ENCODE measurements around the gene DSC2.

DSC2 gene

DNA sequence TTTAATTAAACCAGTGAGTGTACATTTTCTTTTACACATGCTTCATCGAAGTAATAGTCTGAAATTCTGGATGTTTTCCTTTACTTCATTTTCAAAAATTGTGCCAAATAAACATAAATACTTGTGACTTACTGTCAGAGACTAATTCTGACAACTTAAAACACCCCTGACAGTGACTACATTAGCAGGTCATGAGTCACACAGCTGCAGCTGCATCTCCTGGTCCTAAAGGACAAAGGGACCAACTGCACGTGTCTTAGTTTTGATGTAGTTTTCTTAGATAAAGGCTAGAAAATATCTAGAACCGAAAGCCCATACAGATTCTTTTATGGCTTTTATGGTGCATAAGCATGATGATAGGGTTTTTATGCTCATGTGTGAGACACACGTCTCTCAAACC is 30.0 kb downstream of the DSC2 start:
- ATAC-seq (replicated peaks) (no peak), DNase-seq (no peak)
- Mint-ChIP-seq H3K36me3 (no peaks in the 10 kb centered on the region), H3K4me3 (no peak overlapping the region), H3K27ac (no peak overlapping the region), H3K4me1 (no peaks in the 10 kb centered on the region), H3K27me3 (no peaks in the 10 kb centered on the region), H3K9me3 (peaks cover 0 to 2% of the 10 kb centered on the region in 2 donors)

DNA sequence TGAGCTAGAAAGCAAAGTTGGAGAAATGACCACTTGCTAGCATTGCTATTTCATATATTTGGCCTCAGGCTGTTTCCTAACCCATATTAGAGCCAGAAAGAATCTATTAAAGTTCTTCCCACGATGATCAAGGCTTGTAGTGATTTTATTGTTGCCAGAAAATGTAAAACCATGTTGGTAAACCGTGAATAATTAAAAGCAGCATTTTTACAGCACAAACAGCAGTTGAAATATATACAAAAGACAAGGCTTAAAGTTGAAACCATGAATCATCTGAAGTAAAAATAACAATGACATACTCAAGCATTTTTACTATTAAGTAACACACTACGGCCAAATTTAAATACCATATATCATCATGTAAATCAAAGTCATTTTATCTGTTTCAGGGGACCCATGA is 32.0 kb downstream of the DSC2 start:
- H3K4me1 Mint-ChIP-seq: no peaks in the 10 kb centered on the region
- H3K9me3 Mint-ChIP-seq: peaks cover 0 to 2% of the 10 kb centered on the region in 2 donors
- no peak for DNase-seq
- no peak overlapping the region for H3K27ac Mint-ChIP-seq
- no peaks in the 10 kb centered on the region for H3K27me3 Mint-ChIP-seq
- H3K4me3 Mint-ChIP-seq: no peak overlapping the region
- no peaks in the 10 kb centered on the region for H3K36me3 Mint-ChIP-seq
- ATAC-seq (replicated peaks): no peak

DNA sequence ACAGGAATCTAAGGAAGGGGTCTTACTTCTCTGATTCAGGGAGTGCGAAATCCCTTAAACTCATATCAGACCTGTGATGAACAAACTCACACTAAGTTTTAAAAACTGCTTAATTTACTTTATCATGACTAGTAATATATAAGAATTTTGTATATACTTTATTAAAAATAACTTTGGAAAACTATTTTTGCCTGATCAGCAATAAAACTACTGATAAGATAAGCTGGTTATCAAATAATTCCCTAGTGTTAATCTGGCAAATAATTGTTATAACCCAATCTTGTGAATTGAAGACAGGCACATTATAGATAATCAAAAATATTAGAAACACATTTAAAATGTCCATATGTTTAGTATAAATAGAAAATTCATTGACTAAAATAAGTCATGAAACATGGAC is 36.0 kb downstream of the DSC2 start:
- no peak overlapping the region for H3K27ac Mint-ChIP-seq
- no peaks in the 10 kb centered on the region for H3K4me1 Mint-ChIP-seq
- H3K9me3 Mint-ChIP-seq: no peaks in the 10 kb centered on the region
- no peaks in the 10 kb centered on the region for H3K27me3 Mint-ChIP-seq
- ATAC-seq (replicated peaks) (no peak), DNase-seq (no peak)
- no peak overlapping the region for H3K4me3 Mint-ChIP-seq
- H3K36me3 Mint-ChIP-seq: no peaks in the 10 kb centered on the region

DNA sequence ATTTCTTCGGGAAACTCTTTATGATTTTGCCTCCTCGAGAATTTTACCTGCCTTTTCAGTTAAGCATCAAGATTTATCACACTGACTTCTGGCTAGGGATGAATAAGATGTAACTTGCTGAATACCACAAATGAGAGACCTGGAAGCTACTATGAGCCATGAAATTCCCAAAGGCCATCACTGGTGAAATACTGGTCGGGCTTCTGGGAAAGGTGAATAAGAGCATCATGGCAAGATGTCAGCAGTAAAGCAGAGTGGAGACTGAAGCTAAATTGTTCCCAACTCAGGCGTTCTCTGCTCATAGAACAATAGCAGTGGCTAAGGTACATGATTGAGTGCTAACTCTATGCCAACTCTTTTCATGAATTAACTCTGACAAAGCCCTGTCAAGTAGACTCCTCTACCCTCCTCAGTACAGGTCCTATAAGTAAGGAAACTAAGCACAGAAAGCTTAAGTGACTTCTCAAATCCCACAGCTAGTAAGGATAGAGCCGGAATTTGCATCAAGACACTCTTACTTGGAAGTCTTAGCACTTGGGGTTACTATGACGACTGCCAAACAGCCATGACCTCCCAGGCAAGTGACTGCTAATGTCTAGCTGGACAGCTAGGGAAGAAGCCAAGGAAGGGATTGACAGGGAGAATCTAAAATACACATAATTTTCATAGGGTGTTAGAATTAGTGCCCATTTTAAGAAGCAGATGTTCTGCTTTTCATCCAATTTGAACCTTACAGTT is 37.0 kb downstream of the DSC2 start:
- H3K36me3 Mint-ChIP-seq: no peaks in the 10 kb centered on the region
- H3K27me3 Mint-ChIP-seq: no peaks in the 10 kb centered on the region
- DNase-seq (no peak), ATAC-seq (replicated peaks) (no peak)
- H3K9me3 Mint-ChIP-seq: no peaks in the 10 kb centered on the region
- H3K27ac Mint-ChIP-seq: no peak overlapping the region
- no peak overlapping the region for H3K4me3 Mint-ChIP-seq
- H3K4me1 Mint-ChIP-seq: no peaks in the 10 kb centered on the region

DNA sequence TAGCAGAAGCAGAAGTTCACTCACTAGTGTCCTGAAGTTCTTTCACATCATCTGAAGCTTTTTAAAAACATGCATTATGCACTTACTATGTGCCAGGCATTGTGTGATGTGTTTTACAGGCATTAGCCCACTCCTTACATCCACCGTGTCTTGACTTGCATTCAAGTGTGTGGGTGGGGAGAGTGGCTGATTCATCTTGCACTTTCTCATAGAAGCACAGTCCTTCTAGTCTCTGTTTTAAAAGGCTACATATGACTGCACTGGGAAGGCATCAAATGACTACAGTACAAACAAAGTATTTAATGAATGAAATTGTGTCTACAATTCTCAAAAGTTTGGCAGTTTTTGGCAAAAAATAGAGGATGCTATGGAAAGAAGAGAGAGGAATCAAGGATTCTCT is 38.1 kb downstream of the DSC2 start:
- Mint-ChIP-seq H3K4me3 (no peak overlapping the region), H3K27me3 (no peaks in the 10 kb centered on the region), H3K4me1 (no peaks in the 10 kb centered on the region), H3K27ac (no peak overlapping the region), H3K36me3 (no peaks in the 10 kb centered on the region), H3K9me3 (no peaks in the 10 kb centered on the region)
- no peak for DNase-seq
- peak in 1 of 2 donors; percentile 54 for ATAC-seq (replicated peaks)

DNA sequence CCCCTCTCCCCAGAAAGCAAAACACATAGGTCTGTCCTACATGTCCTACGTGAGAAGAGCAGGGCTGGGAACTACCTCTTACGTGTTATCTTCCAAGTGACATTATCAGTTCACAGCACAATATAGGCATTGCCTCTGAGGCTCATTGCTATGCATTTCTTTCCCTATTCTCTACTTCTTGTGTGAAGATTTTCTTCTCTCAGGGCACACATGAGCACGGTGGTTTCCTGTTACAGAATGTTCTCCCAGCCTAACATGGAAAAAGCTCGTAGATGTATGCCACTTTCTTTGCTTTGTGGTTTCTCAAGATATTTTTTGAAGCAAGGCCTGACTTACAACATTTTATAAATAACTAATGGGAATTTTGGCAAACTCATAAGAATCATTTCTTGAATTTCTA is 40.3 kb downstream of the DSC2 start:
- Mint-ChIP-seq H3K9me3 (no peaks in the 10 kb centered on the region), H3K4me1 (no peaks in the 10 kb centered on the region), H3K36me3 (no peaks in the 10 kb centered on the region), H3K27ac (no peak overlapping the region), H3K27me3 (no peaks in the 10 kb centered on the region), H3K4me3 (no peak overlapping the region)
- ATAC-seq (replicated peaks) (peak in 1 of 2 donors; percentile 57), DNase-seq (no peak)

DNA sequence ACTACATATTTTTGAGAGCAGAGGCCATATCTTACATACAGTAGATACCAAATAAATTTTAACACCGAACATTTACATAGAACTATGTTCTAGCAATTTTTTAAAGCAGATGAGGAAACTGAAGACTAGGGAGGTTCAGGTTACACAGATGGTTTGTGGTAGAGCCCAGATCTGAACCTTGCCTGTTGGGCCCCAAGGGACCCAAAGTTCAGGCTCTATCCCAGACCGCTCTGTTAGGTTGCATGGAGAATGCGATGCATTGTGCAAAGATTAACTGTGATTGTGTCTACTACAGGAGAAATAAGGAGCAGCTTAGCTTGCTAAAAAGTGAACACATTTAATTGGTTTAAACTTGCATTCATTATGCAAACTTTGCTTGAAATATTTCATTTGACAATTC is 43.3 kb downstream of the DSC2 start:
- Mint-ChIP-seq H3K4me3 (no peak overlapping the region), H3K9me3 (no peaks in the 10 kb centered on the region), H3K27ac (no peak overlapping the region), H3K27me3 (no peaks in the 10 kb centered on the region), H3K36me3 (no peaks in the 10 kb centered on the region), H3K4me1 (no peaks in the 10 kb centered on the region)
- no peak for ATAC-seq (replicated peaks)
- DNase-seq: no peak

DNA sequence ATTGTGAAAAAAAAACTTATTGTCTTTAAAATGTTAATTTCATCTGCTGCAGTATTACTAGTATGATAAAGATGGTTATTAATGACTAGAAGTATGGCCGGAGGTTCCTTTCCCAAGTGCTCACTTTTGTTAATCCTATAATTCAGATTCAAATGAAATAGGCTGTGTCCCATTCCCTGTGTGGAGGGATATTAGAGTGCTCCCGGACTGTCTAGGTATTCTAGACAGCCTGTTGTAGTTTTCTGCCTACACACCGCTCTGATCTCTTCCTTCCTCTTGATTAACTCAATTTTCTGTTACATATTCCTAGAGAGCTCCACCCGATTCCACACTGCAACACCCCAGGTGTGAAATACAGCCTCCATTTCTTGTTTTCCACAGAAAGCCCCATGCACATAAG is 44.3 kb downstream of the DSC2 start:
- ATAC-seq (replicated peaks) (no peak), DNase-seq (no peak)
- Mint-ChIP-seq H3K9me3 (peaks cover 2% of the 10 kb centered on the region in 2 donors), H3K36me3 (no peaks in the 10 kb centered on the region), H3K4me3 (no peak overlapping the region), H3K27ac (no peak overlapping the region), H3K4me1 (no peaks in the 10 kb centered on the region), H3K27me3 (no peaks in the 10 kb centered on the region)

DNA sequence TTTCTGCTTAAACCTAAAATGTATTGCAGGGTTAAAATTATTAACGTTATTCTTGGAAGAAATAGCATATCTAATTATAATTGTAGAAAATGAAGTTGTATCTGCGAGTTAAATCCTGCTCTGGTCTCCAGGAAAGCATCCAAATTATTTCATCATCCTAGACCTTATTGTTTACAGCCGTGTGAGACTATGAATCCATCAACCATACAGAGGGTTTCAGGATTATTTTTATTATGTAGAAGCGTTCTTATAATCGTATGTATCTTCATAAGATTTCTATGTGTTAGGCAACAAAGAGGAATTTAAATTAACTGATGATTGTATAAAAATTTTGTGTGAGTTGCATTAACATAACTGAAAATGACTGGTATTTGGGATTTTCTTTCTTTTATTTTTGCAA is 45.2 kb downstream of the DSC2 start:
- H3K27ac Mint-ChIP-seq: no peak overlapping the region
- DNase-seq (no peak), ATAC-seq (replicated peaks) (no peak)
- H3K4me1 Mint-ChIP-seq: no peaks in the 10 kb centered on the region
- peaks cover 4 to 6% of the 10 kb centered on the region in 2 donors for H3K9me3 Mint-ChIP-seq
- no peaks in the 10 kb centered on the region for H3K36me3 Mint-ChIP-seq
- H3K4me3 Mint-ChIP-seq: no peak overlapping the region
- H3K27me3 Mint-ChIP-seq: no peaks in the 10 kb centered on the region

DNA sequence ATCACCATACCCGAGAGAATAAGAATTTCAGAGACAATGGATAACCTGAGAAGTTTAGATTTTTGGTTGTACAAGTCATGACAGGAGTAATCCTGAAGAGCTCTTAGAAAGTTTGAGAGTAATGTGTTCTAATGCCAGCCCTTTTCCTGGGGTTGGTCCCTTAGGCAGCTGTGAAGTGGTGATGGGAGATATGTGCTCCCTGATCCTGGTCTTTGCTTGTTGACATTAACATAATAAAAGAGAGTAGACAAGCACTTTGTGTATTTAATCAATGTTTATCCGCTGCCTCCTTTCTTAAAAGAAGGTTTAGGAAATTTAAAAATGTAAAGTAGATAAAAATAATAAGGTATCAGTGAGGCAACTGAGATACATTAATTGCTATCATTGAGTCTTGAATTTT is 45.9 kb downstream of the DSC2 start:
- DNase-seq (no peak), ATAC-seq (replicated peaks) (no peak)
- Mint-ChIP-seq H3K4me1 (no peaks in the 10 kb centered on the region), H3K36me3 (no peaks in the 10 kb centered on the region), H3K4me3 (no peak overlapping the region), H3K27ac (no peak overlapping the region), H3K27me3 (no peaks in the 10 kb centered on the region), H3K9me3 (peaks cover 4 to 6% of the 10 kb centered on the region in 2 donors)

DNA sequence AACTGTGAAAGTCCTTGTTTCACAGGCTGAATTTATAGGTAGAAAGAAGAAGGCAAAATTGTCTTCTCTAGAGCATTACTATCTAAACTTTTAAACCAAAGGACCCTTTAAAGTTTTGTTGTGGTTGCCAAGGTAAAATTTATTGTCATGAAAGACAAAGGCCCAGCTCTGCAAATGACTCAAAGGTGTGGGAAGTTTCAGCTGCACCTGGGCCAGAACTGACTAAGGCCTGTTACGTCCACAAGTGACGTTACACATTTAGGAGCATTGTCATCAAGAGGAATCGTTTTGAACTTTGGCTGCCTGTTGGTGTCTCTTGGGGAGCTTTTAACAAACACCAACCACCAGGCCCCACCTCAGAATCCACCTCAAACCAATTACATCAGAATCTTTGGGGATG is 51.6 kb downstream of the DSC2 start:
- peaks cover 4 to 6% of the 10 kb centered on the region in 2 donors for H3K9me3 Mint-ChIP-seq
- H3K4me1 Mint-ChIP-seq: no peaks in the 10 kb centered on the region
- H3K4me3 Mint-ChIP-seq: no peak overlapping the region
- no peak for ATAC-seq (replicated peaks)
- no peaks in the 10 kb centered on the region for H3K36me3 Mint-ChIP-seq
- peaks cover 1 to 2% of the 10 kb centered on the region in 2 donors for H3K27me3 Mint-ChIP-seq
- no peak overlapping the region for H3K27ac Mint-ChIP-seq
- DNase-seq: no peak

DNA sequence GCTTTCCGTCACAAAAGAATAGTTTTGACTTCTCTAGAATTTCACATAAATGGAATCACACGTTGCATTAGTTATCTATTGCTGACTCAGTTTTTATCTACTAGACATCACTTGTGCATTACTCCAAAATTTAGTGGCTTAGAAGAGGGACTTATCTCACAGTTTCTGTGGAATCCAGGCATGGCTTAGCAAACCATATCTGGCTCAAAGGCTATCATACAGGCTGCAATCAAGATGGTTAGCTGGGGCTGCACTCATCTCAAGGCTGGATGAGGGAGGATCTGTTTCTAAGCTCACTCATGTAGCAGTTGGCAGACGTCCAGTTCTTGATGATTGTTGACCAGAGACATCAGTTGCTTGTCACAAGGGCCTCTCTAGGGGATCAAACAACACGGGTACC is 53.0 kb downstream of the DSC2 start:
- ATAC-seq (replicated peaks): no peak
- Mint-ChIP-seq H3K4me3 (no peak overlapping the region), H3K9me3 (peaks cover 4 to 6% of the 10 kb centered on the region in 2 donors), H3K4me1 (no peaks in the 10 kb centered on the region), H3K27me3 (peaks cover 8% of the 10 kb centered on the region in 2 donors), H3K27ac (no peak overlapping the region), H3K36me3 (no peaks in the 10 kb centered on the region)
- DNase-seq: no peak

DNA sequence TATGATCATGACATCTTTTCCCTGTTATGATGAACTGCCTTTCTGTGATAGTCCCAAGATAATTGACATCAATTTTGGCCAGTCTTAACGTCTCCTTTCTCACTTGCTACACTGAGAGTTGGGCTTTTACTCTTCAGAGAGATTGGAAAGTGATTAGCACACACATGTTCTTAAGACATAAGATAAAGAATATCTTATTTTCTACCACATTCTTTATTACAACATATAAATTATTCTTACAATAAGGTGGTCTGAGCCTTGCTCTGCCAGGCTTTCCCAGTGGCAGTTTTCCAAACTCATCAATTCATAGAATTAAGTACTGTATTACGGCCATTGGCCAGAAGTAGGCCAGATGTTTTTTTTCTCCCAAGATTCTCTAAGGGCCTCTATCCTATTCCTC is 54.0 kb downstream of the DSC2 start:
- Mint-ChIP-seq H3K27me3 (peaks cover 17 to 18% of the 10 kb centered on the region in 2 donors), H3K4me3 (no peak overlapping the region), H3K4me1 (no peaks in the 10 kb centered on the region), H3K36me3 (no peaks in the 10 kb centered on the region), H3K9me3 (peaks cover 4 to 6% of the 10 kb centered on the region in 2 donors), H3K27ac (no peak overlapping the region)
- no peak for DNase-seq
- ATAC-seq (replicated peaks): no peak

DNA sequence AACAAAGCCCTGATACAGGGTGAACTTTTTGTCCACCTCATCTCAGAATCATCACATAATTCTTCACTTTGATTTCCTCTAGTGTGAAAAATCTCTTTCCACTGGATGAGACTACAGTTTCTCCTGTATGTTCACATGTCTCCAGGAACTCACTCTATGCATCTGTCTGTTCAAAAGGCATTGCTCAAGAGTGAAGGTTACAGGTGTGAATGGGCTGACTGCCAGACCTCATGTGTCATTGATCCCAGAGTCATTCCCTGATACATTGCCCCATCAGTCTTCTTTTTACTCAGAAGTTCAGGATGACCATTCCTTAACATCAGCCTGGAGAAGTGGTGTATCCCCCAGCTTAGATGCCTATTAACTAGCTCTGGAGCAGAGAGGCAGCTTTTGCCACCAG is 55.3 kb downstream of the DSC2 start:
- ATAC-seq (replicated peaks): no peak
- Mint-ChIP-seq H3K4me3 (no peak overlapping the region), H3K4me1 (peaks cover under 1 to 2% of the 10 kb centered on the region in 2 donors), H3K27ac (no peak overlapping the region), H3K36me3 (peaks cover under 1 to 4% of the 10 kb centered on the region in 2 donors), H3K27me3 (peaks cover 25 to 31% of the 10 kb centered on the region in 2 donors), H3K9me3 (no peaks in the 10 kb centered on the region)
- DNase-seq: no peak

DNA sequence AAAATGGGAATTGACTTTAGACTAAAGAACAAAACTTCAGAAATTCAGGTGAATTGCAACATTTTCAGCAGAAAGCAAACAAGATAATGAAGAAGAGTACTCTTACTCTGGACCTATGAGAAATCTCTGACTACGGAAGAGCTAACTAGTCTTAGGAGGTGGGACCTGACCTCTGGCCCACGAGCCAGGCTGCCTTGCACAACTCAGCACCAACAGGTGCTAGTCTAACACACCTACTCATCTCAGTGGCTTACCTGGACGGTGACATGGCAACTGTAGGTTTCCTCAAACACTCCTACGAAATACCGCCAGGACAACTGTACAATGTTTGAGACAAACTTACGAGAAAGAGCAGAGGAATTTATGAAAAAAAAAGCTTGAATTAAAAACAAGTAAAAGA is 56.6 kb downstream of the DSC2 start:
- ATAC-seq (replicated peaks) (no peak), DNase-seq (no peak)
- H3K27me3 Mint-ChIP-seq: peaks cover 38 to 44% of the 10 kb centered on the region in 2 donors
- no peak overlapping the region for H3K27ac Mint-ChIP-seq
- peaks cover 6 to 11% of the 10 kb centered on the region in 2 donors for H3K36me3 Mint-ChIP-seq
- peaks cover 0 to 2% of the 10 kb centered on the region in 2 donors for H3K9me3 Mint-ChIP-seq
- H3K4me3 Mint-ChIP-seq: no peak overlapping the region
- peaks cover 4 to 9% of the 10 kb centered on the region in 2 donors for H3K4me1 Mint-ChIP-seq

Data from stimulated activated naive B cell treated with anti-CD40 and anti-IgM and Interleukin-4, amounts not matched to agents 10 μg/mL and 1 μg/mL and 100 μg/mL, for 72 hours (primary cell).